Choroid plexus epithelial cell (primary cell): ENCODE data around the gene PER2.

Source experiments
- DNase-seq: peaks from one replicate; pipeline ENCODE4 v3.0.0-alpha.2; 2010; ENCODE audit warnings: low read depth
- H3K4me3 ChIP-seq: 2 replicates; pipeline ENCODE4 v1.5.1; 2011; ENCODE audit warnings: low read depth, mild to moderate bottlenecking, control low read depth, low read length, moderate library complexity
- TF ChIP-seq, protein P1 (sequence below): conservative IDR thresholded peaks from 2 replicates; pipeline ENCODE4 v1.5.1; 2011; ENCODE audit warnings: low read depth, mild to moderate bottlenecking, control low read depth, inconsistent platforms, low read length, moderate library complexity

The PER2 gene

DNA sequence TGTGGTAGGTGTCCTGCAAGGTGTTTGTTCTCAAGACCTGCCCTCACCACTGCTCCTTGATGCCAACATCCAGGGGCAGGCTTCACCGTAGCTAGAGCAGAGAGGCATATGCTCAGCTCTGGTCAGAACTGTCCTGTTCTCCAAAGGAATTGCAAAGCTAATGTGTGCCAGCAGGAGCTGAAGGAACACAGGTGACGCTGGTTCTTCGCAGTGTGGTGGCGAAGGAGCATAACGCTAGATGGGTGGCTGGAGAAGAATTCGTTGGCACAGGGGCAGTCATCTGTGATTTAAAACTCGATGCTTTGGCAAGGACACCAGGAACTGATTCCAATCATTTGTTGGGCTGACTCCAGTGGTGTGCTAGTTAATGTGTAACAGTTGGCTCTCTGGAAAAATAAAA lies 11.4 kb upstream of the PER2 start:
- no peak for DNase-seq
- H3K4me3 ChIP-seq: no peak overlapping the region
- TF ChIP-seq, protein P1, sequence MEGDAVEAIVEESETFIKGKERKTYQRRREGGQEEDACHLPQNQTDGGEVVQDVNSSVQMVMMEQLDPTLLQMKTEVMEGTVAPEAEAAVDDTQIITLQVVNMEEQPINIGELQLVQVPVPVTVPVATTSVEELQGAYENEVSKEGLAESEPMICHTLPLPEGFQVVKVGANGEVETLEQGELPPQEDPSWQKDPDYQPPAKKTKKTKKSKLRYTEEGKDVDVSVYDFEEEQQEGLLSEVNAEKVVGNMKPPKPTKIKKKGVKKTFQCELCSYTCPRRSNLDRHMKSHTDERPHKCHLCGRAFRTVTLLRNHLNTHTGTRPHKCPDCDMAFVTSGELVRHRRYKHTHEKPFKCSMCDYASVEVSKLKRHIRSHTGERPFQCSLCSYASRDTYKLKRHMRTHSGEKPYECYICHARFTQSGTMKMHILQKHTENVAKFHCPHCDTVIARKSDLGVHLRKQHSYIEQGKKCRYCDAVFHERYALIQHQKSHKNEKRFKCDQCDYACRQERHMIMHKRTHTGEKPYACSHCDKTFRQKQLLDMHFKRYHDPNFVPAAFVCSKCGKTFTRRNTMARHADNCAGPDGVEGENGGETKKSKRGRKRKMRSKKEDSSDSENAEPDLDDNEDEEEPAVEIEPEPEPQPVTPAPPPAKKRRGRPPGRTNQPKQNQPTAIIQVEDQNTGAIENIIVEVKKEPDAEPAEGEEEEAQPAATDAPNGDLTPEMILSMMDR: no peak

DNA sequence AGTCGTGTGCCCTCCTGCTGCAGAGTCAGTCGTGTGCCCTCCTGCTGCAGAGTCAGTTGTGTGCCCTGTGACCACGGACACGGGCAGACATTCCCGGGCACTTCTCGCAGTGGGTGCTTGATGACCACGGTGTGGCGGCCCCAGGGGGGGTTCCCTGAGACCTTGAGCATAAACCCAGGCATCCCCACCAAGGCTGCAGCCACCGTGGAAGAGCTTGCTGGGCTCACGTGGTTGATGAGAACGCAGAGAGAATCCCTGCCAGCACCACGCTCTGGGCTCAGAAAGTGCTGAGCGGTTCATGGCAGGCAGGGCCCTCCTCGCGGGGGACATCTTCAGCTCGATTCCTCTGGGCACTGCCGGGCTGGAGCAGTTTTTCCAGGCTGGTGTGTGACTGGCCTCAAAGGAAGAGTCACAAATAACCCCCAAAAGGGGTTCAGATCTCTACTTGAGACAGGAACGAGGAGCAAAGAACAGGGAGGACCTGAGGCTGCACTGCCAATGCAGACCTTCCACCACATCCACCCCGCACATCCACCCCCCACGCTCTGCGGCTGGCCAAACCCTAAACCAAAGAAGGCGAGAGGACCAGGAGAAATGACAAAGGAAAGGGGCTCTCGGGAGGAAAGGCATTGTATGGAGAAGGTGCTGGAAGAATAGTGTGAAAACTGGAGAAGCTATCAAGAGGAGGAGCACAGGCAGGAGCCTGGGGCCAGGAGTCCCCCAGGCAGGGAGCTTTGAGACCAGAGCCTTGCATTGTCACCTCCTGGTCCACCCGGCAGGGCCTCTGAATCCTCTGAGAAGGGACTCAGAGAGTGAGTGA lies 8.4 kb upstream of the PER2 start:
- DNase-seq: no peak
- H3K4me3 ChIP-seq: no peak overlapping the region
- TF ChIP-seq, protein P1: no peak

DNA sequence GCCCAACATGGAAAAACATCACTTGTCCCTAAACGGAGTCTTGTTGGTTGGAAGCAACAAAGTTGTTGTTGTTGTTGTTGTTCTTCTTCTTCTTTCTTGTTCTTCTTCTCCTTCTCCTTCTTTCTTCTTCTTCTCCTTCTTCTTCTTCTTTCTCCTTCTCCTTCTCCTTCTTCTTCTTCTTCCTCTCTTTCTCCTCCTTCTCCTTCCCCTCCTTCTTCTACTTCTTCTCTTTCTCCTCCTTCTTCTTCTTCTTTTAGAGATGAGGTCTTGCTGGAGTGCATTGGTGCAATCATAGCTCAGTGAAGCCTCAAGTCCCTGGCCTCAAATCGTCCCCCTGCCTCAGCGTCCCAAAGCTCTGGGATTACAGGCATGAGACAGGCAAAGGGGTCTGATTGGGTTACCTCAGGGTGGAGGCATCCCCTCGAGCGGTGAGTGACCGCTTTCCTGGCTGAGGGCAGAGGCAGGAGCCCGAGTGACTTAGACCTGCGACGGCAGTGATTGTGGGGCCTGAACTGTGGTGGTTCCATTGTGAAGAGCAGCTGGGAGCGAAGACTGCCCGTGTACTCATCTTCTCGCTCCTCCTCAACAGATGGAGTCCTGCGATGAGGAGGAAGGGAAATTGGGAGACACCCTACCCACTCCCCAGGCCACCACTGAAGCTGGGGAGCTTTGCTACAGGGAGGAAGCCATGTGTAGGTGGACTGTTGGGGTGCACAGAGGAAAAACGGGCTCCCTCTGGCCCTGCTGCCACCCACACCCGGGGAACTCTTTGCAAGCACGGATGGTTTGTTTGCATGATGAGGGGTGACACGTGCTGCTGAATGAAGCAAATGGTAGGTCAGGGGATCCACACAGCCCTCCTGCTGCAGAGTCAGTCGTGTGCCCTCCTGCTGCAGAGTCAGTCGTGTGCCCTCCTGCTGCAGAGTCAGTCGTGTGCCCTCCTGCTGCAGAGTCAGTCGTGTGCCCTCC lies 7.0 kb upstream of the PER2 start:
- no peak for DNase-seq
- H3K4me3 ChIP-seq: no peak overlapping the region
- TF ChIP-seq, protein P1: no peak

DNA sequence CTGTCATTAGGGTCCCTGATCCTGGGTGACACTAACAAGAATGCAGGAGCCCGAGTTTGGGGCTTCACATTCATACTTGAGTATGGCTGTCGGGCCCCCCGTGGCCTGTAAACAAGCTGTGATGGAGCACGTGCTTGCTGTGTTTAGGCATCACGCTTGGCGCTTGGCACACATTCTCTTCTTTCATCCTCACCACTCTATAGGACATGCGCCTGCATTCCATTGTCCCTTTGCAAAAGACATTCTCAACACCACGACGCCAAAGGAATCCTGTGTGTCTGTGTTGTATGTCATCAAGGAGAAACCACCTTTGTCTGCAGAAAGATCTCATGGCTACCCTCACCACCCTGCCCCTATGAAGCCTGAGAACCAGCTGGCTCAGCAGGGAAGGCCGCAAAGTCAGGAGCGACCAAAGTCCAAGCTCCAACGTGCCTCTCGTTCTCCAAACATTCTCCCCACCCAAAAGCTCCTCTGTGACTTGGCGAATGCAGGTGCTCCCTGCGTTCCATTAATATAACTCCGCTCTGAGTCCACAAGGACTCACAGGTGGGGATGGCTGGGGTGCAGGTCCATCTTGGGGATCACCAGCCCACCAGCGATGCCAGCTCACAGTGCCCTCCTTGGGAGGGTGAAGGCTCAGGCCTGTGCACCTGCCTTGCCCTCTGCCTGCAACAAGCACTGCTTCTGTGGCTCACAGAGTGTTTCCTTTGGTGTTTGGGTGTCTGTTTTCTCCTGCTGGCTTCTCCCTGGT lies 6.2 kb upstream of the PER2 start:
- TF ChIP-seq, protein P1: no peak
- H3K4me3 ChIP-seq: no peak overlapping the region
- DNase-seq: no peak

DNA sequence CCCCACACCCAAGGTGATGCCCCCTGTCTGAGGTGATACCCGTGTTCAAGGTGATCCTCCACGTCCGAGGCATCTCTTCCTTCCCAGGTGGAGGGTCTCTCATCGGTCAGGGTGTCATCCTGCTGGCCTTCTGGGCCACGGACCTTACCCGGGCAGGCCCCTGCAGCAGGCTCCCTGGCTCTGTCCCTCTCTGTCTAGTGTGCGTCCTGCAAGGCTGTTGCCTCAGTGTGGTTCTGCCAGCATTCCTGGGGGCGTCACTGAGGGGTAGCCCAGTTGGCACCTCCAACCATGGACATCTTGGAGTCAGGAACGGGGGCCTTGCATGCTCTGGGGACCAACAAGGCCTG lies 5.6 kb upstream of the PER2 start:
- TF ChIP-seq, protein P1: no peak
- H3K4me3 ChIP-seq: no peak overlapping the region
- DNase-seq: no peak

DNA sequence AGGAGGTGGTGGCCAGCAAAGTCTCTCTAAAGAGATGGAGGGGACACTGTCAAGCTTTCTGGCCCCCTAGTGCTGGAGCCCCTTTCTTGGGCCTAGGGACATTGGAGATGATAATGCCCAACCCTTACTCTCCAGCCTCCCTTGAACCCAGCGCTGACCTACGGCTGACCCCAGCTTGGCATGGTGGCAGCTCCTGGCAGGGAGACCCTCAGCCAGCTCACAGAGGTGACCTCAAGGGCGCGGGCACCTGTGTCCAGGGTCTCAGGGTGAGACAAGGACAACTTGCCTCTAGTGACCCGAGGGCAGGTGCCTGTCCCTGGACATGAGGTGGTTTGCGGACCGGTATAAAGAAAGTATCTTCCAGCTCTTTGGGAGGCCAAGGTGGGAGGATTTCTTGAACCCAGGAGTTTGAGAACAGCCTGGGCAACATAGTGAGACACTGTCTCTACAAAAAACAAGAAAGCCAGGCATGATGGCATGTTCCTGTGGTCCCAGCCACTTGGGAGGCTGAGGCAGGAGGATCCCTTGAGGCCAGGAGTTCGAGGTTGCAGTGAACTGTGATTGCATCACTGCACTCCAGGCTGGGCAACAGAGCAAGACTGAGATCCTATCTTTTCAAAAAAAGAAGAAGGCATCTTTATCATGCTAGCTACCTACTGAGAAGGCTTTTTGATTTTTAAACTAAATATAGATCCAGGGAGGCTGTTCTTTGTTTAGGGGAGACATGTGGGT lies 3.3 kb upstream of the PER2 start:
- no peak for DNase-seq
- TF ChIP-seq, protein P1: no peak
- H3K4me3 ChIP-seq: no peak overlapping the region
